Measurements from ENCODE around the gene EFNA2. TPM values are rescaled to one million over a fixed set of nuclear protein-coding genes. Genes with fewer than 3 reads are reported as not detected.

The EFNA2 gene
- polyA plus RNA-seq, 2 of the 4 experiments (the other 2 are of a cell fraction) = 0.16 to 1.3 TPM

- ChIA-PET CTCF (interaction anchor here (1.1 kb wide), 1 partner anchor 40 kb away, joined by 4 read pairs; no protein-coding TSS in a partner anchor), POLR2A (no interaction called here)
- Histone ChIP-seq H3K9me3 (no peaks in the 10 kb centered on the region), H3K4me1 (peaks cover 26% of the 10 kb centered on the region), H3K4me2 (peak overlapping the region; percentile 99), H3K27ac (peak overlapping the region in 1 of 2 experiments; percentile 100; a peak in 2 of 6 replicates), H3K4me3 (peak overlapping the region; percentile 80; the same call in 2 of the 3 replicates)
- FAIRE-seq (no peak), DNase-seq (ENCODE audit: low read depth in 1 of 2, low spot score in 1 of 2) (no peak), ATAC-seq (no peak)
- TF ChIP-seq FOSB (CRISPR knock-in tag; IDR thresholded peaks at IDR 0.05) (no peak), CHD4 (IDR thresholded peaks at IDR 0.05; ENCODE audit: borderline replicate concordance) (no peak), HOXB5 (CRISPR knock-in tag; IDR thresholded peaks at IDR 0.05) (no peak), HEYL (CRISPR knock-in tag; IDR thresholded peaks at IDR 0.05) (no peak), HOXA7 (CRISPR knock-in tag; IDR thresholded peaks at IDR 0.05) (no peak), RFX5 (IDR thresholded peaks at IDR 0.05) (no peak), RARB (CRISPR knock-in tag; IDR thresholded peaks at IDR 0.05) (no peak), ATOH8 (CRISPR knock-in tag; IDR thresholded peaks at IDR 0.05; ENCODE audit: low read depth) (no peak), PBX3 (IDR thresholded peaks at IDR 0.05) (no peak), CBX8 (IDR thresholded peaks at IDR 0.05) (no peak), ZFP36 (IDR thresholded peaks at IDR 0.05; ENCODE audit: borderline replicate concordance, partially characterized antibody) (no peak)
- 95% methylated on average over 14 of the region's 15 CpGs for WGBS (ENCODE audit: missing lambda C conversion rate)
These were observed 8.6 kb upstream of the EFNA2 start for GRCh38 chr19:1277061-1277460.

- TF ChIP-seq HEYL (CRISPR knock-in tag; IDR thresholded peaks at IDR 0.05) = no peak
- no peak for TF ChIP-seq HOXB5 (CRISPR knock-in tag; IDR thresholded peaks at IDR 0.05)
- TF ChIP-seq NR3C1 (IDR thresholded peaks at IDR 0.05) = no peak
- TF ChIP-seq HDAC2 (IDR thresholded peaks at IDR 0.05) = no peak
- no peak for TF ChIP-seq RAD21 (conservative IDR thresholded peaks at IDR 0.05 in 1 of 2, IDR thresholded peaks at IDR 0.05 in 1 of 2)
- TF ChIP-seq CEBPB (IDR thresholded peaks at IDR 0.05) = no peak
- TF ChIP-seq TP53 (CRISPR knock-in tag; IDR thresholded peaks at IDR 0.05) = no peak
- no peak for TF ChIP-seq RNF2 (IDR thresholded peaks at IDR 0.05; ENCODE audit: borderline replicate concordance, low read depth)
- TF ChIP-seq HMGXB4 (CRISPR knock-in tag; IDR thresholded peaks at IDR 0.05; ENCODE audit: borderline replicate concordance) = no peak
- no peak for TF ChIP-seq CTCF (IDR thresholded peaks at IDR 0.05)
- no peak for TF ChIP-seq ZFP36 (IDR thresholded peaks at IDR 0.05; ENCODE audit: borderline replicate concordance, partially characterized antibody)
- TF ChIP-seq JUN (IDR thresholded peaks at IDR 0.05) = no peak
- no peak for TF ChIP-seq RFX5 (IDR thresholded peaks at IDR 0.05)
- TF ChIP-seq ATOH8 (CRISPR knock-in tag; IDR thresholded peaks at IDR 0.05; ENCODE audit: low read depth) = no peak
- TF ChIP-seq TFCP2L1 (CRISPR knock-in tag; IDR thresholded peaks at IDR 0.05) = no peak
- TF ChIP-seq MAX (IDR thresholded peaks at IDR 0.05) = no peak
- no peak for TF ChIP-seq PHF8 (IDR thresholded peaks at IDR 0.05; ENCODE audit: borderline replicate concordance, low read depth)
- TF ChIP-seq KDM5A (IDR thresholded peaks at IDR 0.05) = no peak
- TF ChIP-seq CHD4 (IDR thresholded peaks at IDR 0.05; ENCODE audit: borderline replicate concordance) = no peak
- no peak for TF ChIP-seq MYC (IDR thresholded peaks at IDR 0.05; ENCODE audit: borderline replicate concordance, low read length)
- WGBS (ENCODE audit: missing lambda C conversion rate) = 82% methylated on average over 10 of the region's 12 CpGs
- no peak for FAIRE-seq
These were observed 7.6 kb upstream of the EFNA2 start for GRCh38 chr19:1278074-1278473.

More at GRCh38 chr19:1278074-1278473, 7.6 kb upstream of the EFNA2 start:
- Histone ChIP-seq H3K4me3 (no peak overlapping the region), H3K4me2 (no peak overlapping the region), H3K9me3 (no peaks in the 10 kb centered on the region), H3K27ac (no peak overlapping the region), H3K4me1 (peaks cover 24% of the 10 kb centered on the region)
- CTCF ChIA-PET = interaction anchor here (0.7 to 4.0 kb wide), 5 partner anchors 34 to 132 kb away, joined by 4 to 37 read pairs (median 4); no protein-coding TSS in a partner anchor
- ATAC-seq (no peak), DNase-seq (ENCODE audit: low read depth in 1 of 2, low spot score in 1 of 2) (no peak)
- POLR2A ChIA-PET = no interaction called here

Data from A549 (cell line).